ENCODE measurements around the gene PKN1. TPM values are rescaled to one million over a fixed set of nuclear protein-coding genes. Genes with fewer than 3 reads are reported as not detected.

Gene PKN1
- total and polyA plus RNA-seq, 2 of the 4 experiments (the other 2 are of a cell fraction), result 39.1 to 41.4 TPM

GRCh38 chr19:14383661-14384555 is 49.2 kb upstream of the PKN1 start:
- Histone ChIP-seq H2AK5ac (ENCODE audit: low read depth, low read length) (peak overlapping the region; percentile 97), H2BK120ac (ENCODE audit: low read depth, low read length) (peak overlapping the region; percentile 94), H3K79me1 (ENCODE audit: low read depth in 1 of 2, low read length in 2 of 2) (peaks cover 17 to 41% of the 10 kb centered on the region in 2 experiments), H3K56ac (ENCODE audit: extremely low read depth, insufficient read depth, low read length) (peak overlapping the region; percentile 76), H2BK15ac (ENCODE audit: low read depth, low read length) (peak overlapping the region; percentile 99; the same call in 2 of the 3 replicates), H3K27me3 (ENCODE audit: control insufficient read depth, insufficient read depth, low read length) (no peaks in the 10 kb centered on the region), H3K9me1 (ENCODE audit: insufficient read depth, low read length) (peaks cover 6% of the 10 kb centered on the region), H3K14ac (replicated peaks; ENCODE audit: low read depth, low read length) (peak overlapping the region; percentile 95), H4K8ac (ENCODE audit: low read depth in 2 of 2, low read length in 2 of 2) (peak overlapping the region; percentile 89 to 94), H2AFZ (replicated peaks; ENCODE audit: low read length, poor library complexity) (peak overlapping the region; percentile 9), H4K5ac (ENCODE audit: low read depth, low read length) (peak overlapping the region; percentile 86), H3K9ac (ENCODE audit: low read depth, low read length) (no peak overlapping the region; the same call in 1 of the 2 replicates), H3K23ac (ENCODE audit: low read depth, low read length) (peak overlapping the region; percentile 86; the same call in 1 of the 2 replicates), H2BK5ac (ENCODE audit: low read depth, low read length, poor library complexity, severe bottlenecking) (peak overlapping the region; percentile 88), H2AK9ac (replicated peaks; ENCODE audit: low read depth, low read length, poor library complexity) (peak overlapping the region; percentile 7), H3K9me3 (ENCODE audit: control insufficient read depth, insufficient read depth, low read length) (no peaks in the 10 kb centered on the region), H2BK20ac (ENCODE audit: low read depth, low read length) (peak overlapping the region; percentile 89), H4K20me1 (ENCODE audit: insufficient read depth, low read length) (no peaks in the 10 kb centered on the region), H3K4me1 (ENCODE audit: control insufficient read depth, insufficient read depth, low read length) (peaks cover 14% of the 10 kb centered on the region), H3K4me2 (ENCODE audit: low read depth, low read length) (peak overlapping the region; percentile 37), H3K4me3 (ENCODE audit: insufficient read depth, low read depth, low read length) (no peak overlapping the region), H3K27ac (ENCODE audit: insufficient read depth, low read length) (peak overlapping the region; percentile 69), H4K91ac (ENCODE audit: insufficient read depth, low read depth, low read length) (peak overlapping the region; percentile 94), H3K4ac (ENCODE audit: low read depth, low read length) (peak overlapping the region; percentile 94), H3K18ac (ENCODE audit: low read depth, low read length) (peak overlapping the region; percentile 63), H3K36me3 (ENCODE audit: control insufficient read depth, insufficient read depth, low read length) (peaks cover 2% of the 10 kb centered on the region; the same call in 1 of the 2 replicates)
- CTCF ChIA-PET, result no interaction called here
- in situ Hi-C loops (cut with MboI; ENCODE audit: low sequenced_read_pairs) (no loop called here), dilution Hi-C loops (cut with HindIII; ENCODE audit: low sequenced_read_pairs, unreplicated experiment) (no loop called here), intact Hi-C loops (cut with micrococcal nuclease) (no loop called here)
- WGBS, 2 experiments (ENCODE audit: extremely low coverage in 2 of 2, insufficient read length in 1 of 2), result 17% methylated on average over 2 of the region's 10 CpGs; no CpG with 5 or more reads in 1 of the 2 experiments
- TF ChIP-seq RCOR1 (IDR thresholded peaks at IDR 0.05; ENCODE audit: insufficient replicate concordance, low read length), result peak; percentile 46
- no peak for TF ChIP-seq NFE2L2 (IDR thresholded peaks at IDR 0.05; ENCODE audit: low read depth, low read length)
- TF ChIP-seq CTCF (conservative IDR thresholded peaks at IDR 0.05; ENCODE audit: low read depth, low read length), result 0 out of 2 replicates have a peak, but pooled peaks have one; percentile 1
- peak; percentile 95 for TF ChIP-seq FOS (IDR thresholded peaks at IDR 0.05; ENCODE audit: low read depth, low read length)
- DNase-seq, result peak; percentile 55
- BruUV-seq (replicated peaks), result no TSS peak
- POLR2A ChIA-PET (ENCODE audit: unreplicated experiment), result no interaction called here
- peak; percentile 44 for ATAC-seq (ENCODE audit: low read depth)

Measured in IMR-90 (cell line).